ENCODE data around the gene TNS3.

TNS3 gene

DNA sequence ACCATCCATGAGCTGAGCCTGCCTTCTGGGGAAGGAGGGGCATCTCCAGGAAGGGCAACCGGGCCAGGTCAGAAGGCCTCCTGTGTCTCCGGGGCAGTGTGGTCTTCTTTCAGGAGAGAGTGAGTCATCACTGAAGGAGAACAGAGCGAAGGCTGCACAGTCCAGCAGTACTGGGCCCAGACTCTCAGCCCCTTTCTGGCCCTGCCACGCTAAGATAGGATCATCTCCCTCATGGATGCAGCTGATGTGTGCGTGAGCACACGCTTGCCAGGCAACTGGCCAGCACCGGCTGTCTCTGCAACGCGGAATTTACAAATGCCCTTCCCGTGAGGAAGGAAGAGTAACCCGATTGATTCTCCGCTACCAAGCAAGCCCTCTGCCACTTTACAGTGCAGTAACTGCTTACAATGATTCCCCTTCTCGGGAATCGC, 328.2 kb downstream of the TNS3 start:
- peak; percentile 23 for DNase-seq (ENCODE audit: extremely low read depth, low read depth)
- TF ChIP-seq CTCF (IDR thresholded peaks at IDR 0.05; ENCODE audit: low read depth, low read length) = no peak

GRCh38 chr7:47252675-47253074, 329.2 kb downstream of the TNS3 start:
- DNase-seq (ENCODE audit: extremely low read depth, low read depth) = no peak
- TF ChIP-seq CTCF (IDR thresholded peaks at IDR 0.05; ENCODE audit: low read depth, low read length) = no peak

GRCh38 chr7:47249361-47249760, 332.6 kb downstream of the TNS3 start:
- TF ChIP-seq CTCF (IDR thresholded peaks at IDR 0.05; ENCODE audit: low read depth, low read length) = no peak
- DNase-seq (ENCODE audit: extremely low read depth, low read depth) = no peak

GRCh38 chr7:47248797-47249196, 333.1 kb downstream of the TNS3 start:
- no peak for TF ChIP-seq CTCF (IDR thresholded peaks at IDR 0.05; ENCODE audit: low read depth, low read length)
- no peak for DNase-seq (ENCODE audit: extremely low read depth, low read depth)

DNA sequence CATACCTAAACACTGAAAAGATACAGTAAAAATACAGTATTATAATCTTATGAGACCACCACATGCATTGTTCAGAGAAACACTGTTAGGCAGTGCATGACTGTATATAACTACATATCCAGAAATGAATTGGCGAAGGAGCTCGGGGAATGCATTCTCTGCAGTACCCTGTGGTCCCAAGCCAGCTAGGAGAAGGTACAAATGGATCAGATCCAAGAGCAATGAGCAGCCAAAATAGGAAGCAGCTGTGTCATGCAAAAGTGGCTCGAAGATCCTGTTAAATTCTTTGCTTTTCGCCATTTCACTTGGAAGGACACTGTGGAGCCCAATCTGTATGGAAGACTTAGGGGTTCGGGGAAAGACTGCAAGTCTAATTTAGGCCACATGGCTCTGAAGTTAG, 334.8 kb downstream of the TNS3 start:
- no peak for DNase-seq (ENCODE audit: extremely low read depth, low read depth)

GRCh38 chr7:47244692-47245091, 337.2 kb downstream of the TNS3 start:
- TF ChIP-seq CTCF (IDR thresholded peaks at IDR 0.05; ENCODE audit: low read depth, low read length) = no peak
- DNase-seq (ENCODE audit: extremely low read depth, low read depth) = no peak

More for the DNA sequence above, 334.8 kb downstream of the TNS3 start:
- TF ChIP-seq CTCF (IDR thresholded peaks at IDR 0.05; ENCODE audit: low read depth, low read length) = no peak

- no peak for TF ChIP-seq CTCF (IDR thresholded peaks at IDR 0.05; ENCODE audit: low read depth, low read length)
- DNase-seq (ENCODE audit: extremely low read depth, low read depth) = no peak
Observed at GRCh38 chr7:47241112-47242065, 340.5 kb downstream of the TNS3 start.

Measured in AG09319 (cell line).